GM12891 (cell line): ENCODE measurements around the gene SLC12A6.

Experiments used
- DNase-seq: peaks from one replicate; pipeline ENCODE4 v3.0.0; 2011; ENCODE audit warnings: low spot score; ENCODE audit not compliant: insufficient read length
- FAIRE-seq: peaks from 2 replicates; lab custom pipeline; 2011; peaks lifted over from hg19 to GRCh38; lab: Jason Lieb, UNC
- PAX5 ChIP-seq: IDR thresholded peaks from 2 replicates; pipeline ENCODE4 v1.6.1; 2011; ENCODE audit warnings: low read length, moderate library complexity, mild to moderate bottlenecking; ENCODE audit not compliant: insufficient read depth, severe bottlenecking
- POLR2A ChIP-seq: IDR thresholded peaks from 2 replicates; pipeline ENCODE4 v1.6.1; 2011; ENCODE audit warnings: low read depth, low read length, control low read depth
- POLR2AphosphoS5 ChIP-seq: IDR thresholded peaks from 2 replicates; pipeline ENCODE4 v1.6.1; 2011; ENCODE audit warnings: low read depth, low read length, control low read depth
- POU2F2 ChIP-seq: IDR thresholded peaks from 2 replicates; pipeline ENCODE4 v1.6.1; 2011; ENCODE audit warnings: low read depth, mild to moderate bottlenecking, control low read depth, low read length, moderate library complexity
- SPI1 ChIP-seq: IDR thresholded peaks from 2 replicates; pipeline ENCODE4 v1.6.1; 2011; ENCODE audit warnings: low read depth, low read length, control low read depth
- TAF1 ChIP-seq: IDR thresholded peaks from 2 replicates; pipeline ENCODE4 v1.6.1; 2011; ENCODE audit warnings: low read depth, low read length, control low read depth

The SLC12A6 gene

GRCh38 chr15:34341381-34342212 lies 4.0 kb upstream of the SLC12A6 start:
- no peak for FAIRE-seq
- DNase-seq = no peak
- TF ChIP-seq POLR2AphosphoS5 (no peak), TAF1 (no peak), POU2F2 (no peak), PAX5 (no peak), SPI1 (no peak), POLR2A (no peak)

GRCh38 chr15:34339946-34340345 lies 2.4 kb upstream of the SLC12A6 start:
- TF ChIP-seq SPI1 (no peak), POLR2AphosphoS5 (no peak), PAX5 (no peak), POU2F2 (no peak), TAF1 (no peak)
- FAIRE-seq (no peak), DNase-seq (no peak)

- DNase-seq = no peak
- TF ChIP-seq PAX5 (no peak), POU2F2 (no peak), TAF1 (no peak), POLR2A (no peak)
- FAIRE-seq = no peak
Measured at GRCh38 chr15:34338347-34338746, 766 bp upstream of the SLC12A6 start.

- FAIRE-seq = peak; percentile 41
- no peak for DNase-seq
- 0 out of 2 replicates have a peak, but pooled peaks have one; percentile 36 for TF ChIP-seq TAF1
- peak; percentile 85 for TF ChIP-seq POU2F2
- peak; percentile 52; the same call in 1 of the 2 replicates for TF ChIP-seq POLR2A
- TF ChIP-seq POLR2AphosphoS5 = peak; percentile 36; the same call in 1 of the 2 replicates
- TF ChIP-seq PAX5 = no peak
Measured at GRCh38 chr15:34336991-34337556, 507 bp downstream of the SLC12A6 start.

- FAIRE-seq (peak; percentile 31), DNase-seq (no peak)
- TF ChIP-seq TAF1 (peak; percentile 18; the same call in 1 of the 2 replicates), POLR2A (no peak)
Measured at GRCh38 chr15:34336231-34336990, 1.2 kb downstream of the SLC12A6 start.

GRCh38 chr15:34335176-34336032 lies 2.2 kb downstream of the SLC12A6 start:
- DNase-seq (no peak), FAIRE-seq (peak; percentile 5)
- TF ChIP-seq POU2F2 = no peak
- no peak for TF ChIP-seq POLR2AphosphoS5
- no peak for TF ChIP-seq SPI1
- no peak for TF ChIP-seq PAX5
- TF ChIP-seq POLR2A = no peak

- TF ChIP-seq SPI1 (no peak), TAF1 (no peak), POLR2A (no peak), PAX5 (no peak), POLR2AphosphoS5 (no peak)
- FAIRE-seq (no peak), DNase-seq (no peak)
Measured at GRCh38 chr15:34334672-34335071, 2.9 kb downstream of the SLC12A6 start.

- FAIRE-seq = no peak
- TF ChIP-seq POLR2A = no peak
- no peak for TF ChIP-seq POU2F2
- TF ChIP-seq SPI1 = no peak
- no peak for TF ChIP-seq PAX5
- no peak for TF ChIP-seq TAF1
- TF ChIP-seq POLR2AphosphoS5 = no peak
Measured at GRCh38 chr15:34332553-34333120, 4.9 kb downstream of the SLC12A6 start.

GRCh38 chr15:34331809-34332208 lies 5.8 kb downstream of the SLC12A6 start:
- FAIRE-seq (peak; percentile 83), DNase-seq (no peak)
- TF ChIP-seq POLR2A (no peak), SPI1 (no peak), TAF1 (no peak), POU2F2 (no peak), POLR2AphosphoS5 (no peak), PAX5 (no peak)

More at GRCh38 chr15:34332553-34333120, 4.9 kb downstream of the SLC12A6 start:
- DNase-seq = no peak
